Body of pancreas (tissue), 4 donors: ENCODE results near the gene GSDMA.

Experiments used
- CTCF ChIP-seq, 7 experiments: fragments of 450-650 bp in 4 of 7; fragments of 200-600 bp in 3 of 7; sonication (generic) in 3 of 7; IDR thresholded peaks; one replicate each; pipeline ENCODE4 v1.5.1; 2016 to 2019; ENCODE audit warnings: antibody characterized with exemption in 7 of 7
- POLR2A ChIP-seq, 3 donors: fragments of 450-650 bp; IDR thresholded peaks; one replicate each; pipeline ENCODE4 v1.6.1; 2016; ENCODE audit warnings: antibody characterized with exemption in 3 of 3, mild to moderate bottlenecking in 2 of 3

GRCh38 chr17:40026816-40027613 is 64.2 kb downstream of the GSDMA start:
- TF ChIP-seq CTCF (IDR thresholded peaks at IDR 0.05) (peak; percentile 83 to 95 (median 88)), POLR2A (IDR thresholded peaks at IDR 0.05) (no peak)
